Activated naive CD8-positive, alpha-beta T cell treated with anti-CD3 and anti-CD28 coated beads, Interleukin-2, amount 50 U/mL, for 24 hours (primary cell): ENCODE measurements around the gene MAST2.
"Not testable (repeated sequence)": the region's sequence is repeated elsewhere in the genome, so short reads cannot be mapped to it uniquely, and the experiment has no call there.

Source experiments
- ATAC-seq: fragments of 150-1000 bp; cut with Tn5 transposase; one replicate; pipeline ENCODE4 v1.10.0; 2021
- DNase-seq: peaks from one replicate; pipeline ENCODE4 v3.0.0; 2021
- H3K27ac Mint-ChIP-seq: one replicate; pipeline ENCODE4 v1.8.0; 2021; ENCODE audit warnings: mild to moderate bottlenecking, mixed read lengths
- H3K27me3 Mint-ChIP-seq: one replicate; pipeline ENCODE4 v1.8.0; 2021; ENCODE audit warnings: mixed read lengths
- H3K36me3 Mint-ChIP-seq: one replicate; pipeline ENCODE4 v1.8.0; 2021; ENCODE audit warnings: low read depth, mixed read lengths
- H3K4me1 Mint-ChIP-seq: one replicate; pipeline ENCODE4 v1.8.0; 2021; ENCODE audit warnings: mixed read lengths
- H3K4me3 Mint-ChIP-seq: one replicate; pipeline ENCODE4 v1.8.0; 2021; ENCODE audit warnings: mild to moderate bottlenecking, moderate library complexity, mixed read lengths
- H3K9me3 Mint-ChIP-seq: one replicate; pipeline ENCODE4 v1.8.0; 2021; ENCODE audit warnings: mixed read lengths

Gene MAST2

GRCh38 chr1:45800899-45801298, 2.5 kb upstream of the MAST2 start:
- Mint-ChIP-seq H3K27me3 (peaks cover 10% of the 10 kb centered on the region), H3K9me3 (no peaks in the 10 kb centered on the region), H3K4me3 (no peak overlapping the region), H3K4me1 (peaks cover 29% of the 10 kb centered on the region), H3K36me3 (no peaks in the 10 kb centered on the region), H3K27ac (no peak overlapping the region)
- DNase-seq = no peak
- no peak for ATAC-seq

- H3K4me1 Mint-ChIP-seq = peaks cover 29% of the 10 kb centered on the region
- peak; percentile 62 for ATAC-seq
- peak; percentile 36 for DNase-seq
- H3K27ac Mint-ChIP-seq = peak overlapping the region; percentile 75
- peaks cover 3% of the 10 kb centered on the region for H3K36me3 Mint-ChIP-seq
- H3K4me3 Mint-ChIP-seq = peak overlapping the region; percentile 82
- H3K27me3 Mint-ChIP-seq = peaks cover 7% of the 10 kb centered on the region
- no peaks in the 10 kb centered on the region for H3K9me3 Mint-ChIP-seq
Measured at GRCh38 chr1:45802343-45803298, 791 bp upstream of the MAST2 start.

GRCh38 chr1:45803781-45804668, 613 bp downstream of the MAST2 start:
- not testable (repeated sequence) for H3K27me3 Mint-ChIP-seq, H3K9me3 Mint-ChIP-seq, H3K36me3 Mint-ChIP-seq
- Mint-ChIP-seq H3K27ac (peak overlapping the region; percentile 81), H3K4me1 (peaks cover 29% of the 10 kb centered on the region), H3K4me3 (peak overlapping the region; percentile 97)
- DNase-seq = peak; percentile 34
- peak; percentile 2 for ATAC-seq

GRCh38 chr1:45804669-45804969, 1.2 kb downstream of the MAST2 start:
- H3K36me3 Mint-ChIP-seq = peaks cover 8% of the 10 kb centered on the region
- H3K4me3 Mint-ChIP-seq = peak overlapping the region; percentile 97
- H3K27me3 Mint-ChIP-seq = peaks cover 7% of the 10 kb centered on the region
- peaks cover 29% of the 10 kb centered on the region for H3K4me1 Mint-ChIP-seq
- DNase-seq (no peak), ATAC-seq (no peak)
- no peaks in the 10 kb centered on the region for H3K9me3 Mint-ChIP-seq
- no peak overlapping the region for H3K27ac Mint-ChIP-seq

GRCh38 chr1:45806129-45806528, 2.7 kb downstream of the MAST2 start:
- H3K27ac Mint-ChIP-seq = no peak overlapping the region
- DNase-seq (no peak), ATAC-seq (no peak)
- peaks cover 7% of the 10 kb centered on the region for H3K27me3 Mint-ChIP-seq
- peaks cover 32% of the 10 kb centered on the region for H3K4me1 Mint-ChIP-seq
- H3K9me3 Mint-ChIP-seq = no peaks in the 10 kb centered on the region
- no peak overlapping the region for H3K4me3 Mint-ChIP-seq
- peaks cover 8% of the 10 kb centered on the region for H3K36me3 Mint-ChIP-seq

- H3K9me3 Mint-ChIP-seq = no peaks in the 10 kb centered on the region
- H3K36me3 Mint-ChIP-seq = peaks cover 8% of the 10 kb centered on the region
- DNase-seq (no peak), ATAC-seq (no peak)
- no peak overlapping the region for H3K27ac Mint-ChIP-seq
- no peak overlapping the region for H3K4me3 Mint-ChIP-seq
- peaks cover 12% of the 10 kb centered on the region for H3K4me1 Mint-ChIP-seq
- peaks cover 5% of the 10 kb centered on the region for H3K27me3 Mint-ChIP-seq
Measured at GRCh38 chr1:45809761-45810160, 6.3 kb downstream of the MAST2 start.

GRCh38 chr1:45814776-45815175, 11.4 kb downstream of the MAST2 start:
- no peak for ATAC-seq
- peaks cover 4% of the 10 kb centered on the region for H3K4me1 Mint-ChIP-seq

GRCh38 chr1:45815667-45816458, 12.5 kb downstream of the MAST2 start:
- ATAC-seq (no peak), DNase-seq (no peak)
- Mint-ChIP-seq H3K4me1 (peaks cover 8% of the 10 kb centered on the region), H3K4me3 (no peak overlapping the region), H3K27me3 (no peaks in the 10 kb centered on the region), H3K9me3 (no peaks in the 10 kb centered on the region), H3K36me3 (peaks cover 15% of the 10 kb centered on the region), H3K27ac (no peak overlapping the region)

More at GRCh38 chr1:45814776-45815175, 11.4 kb downstream of the MAST2 start:
- peaks cover 15% of the 10 kb centered on the region for H3K36me3 Mint-ChIP-seq
- no peak overlapping the region for H3K27ac Mint-ChIP-seq
- H3K4me3 Mint-ChIP-seq = no peak overlapping the region
- no peaks in the 10 kb centered on the region for H3K9me3 Mint-ChIP-seq
- DNase-seq = no peak
- H3K27me3 Mint-ChIP-seq = no peaks in the 10 kb centered on the region

- no peak for DNase-seq
- Mint-ChIP-seq H3K9me3 (no peaks in the 10 kb centered on the region), H3K27me3 (no peaks in the 10 kb centered on the region), H3K36me3 (peaks cover 22% of the 10 kb centered on the region), H3K4me1 (peaks cover 8% of the 10 kb centered on the region), H3K4me3 (no peak overlapping the region), H3K27ac (no peak overlapping the region)
- no peak for ATAC-seq
Measured at GRCh38 chr1:45820173-45820572, 16.8 kb downstream of the MAST2 start.

- DNase-seq (no peak), ATAC-seq (no peak)
- Mint-ChIP-seq H3K9me3 (no peaks in the 10 kb centered on the region), H3K4me3 (no peak overlapping the region), H3K36me3 (peaks cover 25% of the 10 kb centered on the region), H3K27me3 (no peaks in the 10 kb centered on the region), H3K27ac (no peak overlapping the region), H3K4me1 (peaks cover 8% of the 10 kb centered on the region)
Measured at GRCh38 chr1:45820788-45821187, 17.4 kb downstream of the MAST2 start.

GRCh38 chr1:45822644-45823043, 19.2 kb downstream of the MAST2 start:
- ATAC-seq (no peak), DNase-seq (no peak)
- peaks cover 8% of the 10 kb centered on the region for H3K4me1 Mint-ChIP-seq
- no peaks in the 10 kb centered on the region for H3K27me3 Mint-ChIP-seq
- no peak overlapping the region for H3K4me3 Mint-ChIP-seq
- H3K27ac Mint-ChIP-seq = no peak overlapping the region
- H3K9me3 Mint-ChIP-seq = no peaks in the 10 kb centered on the region
- peaks cover 29% of the 10 kb centered on the region for H3K36me3 Mint-ChIP-seq

- no peak overlapping the region for H3K27ac Mint-ChIP-seq
- no peaks in the 10 kb centered on the region for H3K27me3 Mint-ChIP-seq
- ATAC-seq (no peak), DNase-seq (no peak)
- no peak overlapping the region for H3K4me3 Mint-ChIP-seq
- H3K36me3 Mint-ChIP-seq = peaks cover 24% of the 10 kb centered on the region
- H3K4me1 Mint-ChIP-seq = peaks cover 10% of the 10 kb centered on the region
- H3K9me3 Mint-ChIP-seq = no peaks in the 10 kb centered on the region
Measured at GRCh38 chr1:45824607-45825006, 21.2 kb downstream of the MAST2 start.

- H3K27me3 Mint-ChIP-seq = no peaks in the 10 kb centered on the region
- no peak overlapping the region for H3K27ac Mint-ChIP-seq
- H3K4me1 Mint-ChIP-seq = peaks cover 2% of the 10 kb centered on the region
- H3K9me3 Mint-ChIP-seq = no peaks in the 10 kb centered on the region
- DNase-seq = no peak
- no peak for ATAC-seq
- no peak overlapping the region for H3K4me3 Mint-ChIP-seq
- H3K36me3 Mint-ChIP-seq = peaks cover 34% of the 10 kb centered on the region
Measured at GRCh38 chr1:45827256-45827655, 23.8 kb downstream of the MAST2 start.

- no peak overlapping the region for H3K4me3 Mint-ChIP-seq
- peaks cover 2% of the 10 kb centered on the region for H3K4me1 Mint-ChIP-seq
- no peaks in the 10 kb centered on the region for H3K27me3 Mint-ChIP-seq
- H3K36me3 Mint-ChIP-seq = peaks cover 36% of the 10 kb centered on the region
- no peak overlapping the region for H3K27ac Mint-ChIP-seq
- H3K9me3 Mint-ChIP-seq = no peaks in the 10 kb centered on the region
- DNase-seq = no peak
- ATAC-seq = no peak
Measured at GRCh38 chr1:45828841-45829240, 25.4 kb downstream of the MAST2 start.
